Measurements from ENCODE around the gene GPR180. TPM values are rescaled to one million over a fixed set of nuclear protein-coding genes. Genes with fewer than 3 reads are reported as not detected.

GPR180 gene
- polyA plus RNA-seq, 1 experiment: 8.6 TPM

DNA sequence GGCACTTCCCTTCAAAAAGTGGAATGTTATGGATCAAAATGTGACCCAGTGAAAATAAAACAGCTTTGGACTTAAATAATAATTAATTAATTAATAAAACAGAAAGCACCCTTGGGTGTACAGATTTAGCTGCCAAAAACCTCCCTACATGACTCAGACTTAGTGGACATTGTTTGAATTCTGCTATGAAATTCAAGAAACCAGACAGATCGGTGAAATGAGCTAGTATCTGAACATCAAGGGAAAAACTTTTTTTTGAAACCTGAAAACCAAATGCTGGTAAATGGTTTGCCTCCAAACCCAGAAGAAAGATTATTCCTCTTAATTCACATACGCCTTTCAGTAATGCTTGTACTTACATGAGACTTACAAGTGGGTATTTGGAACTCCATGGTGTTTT lies 77.2 kb downstream of the GPR180 start:
- DNase-seq (ENCODE audit: low read depth, low spot score): no peak
- no peaks in the 10 kb centered on the region for H3K9me3 ChIP-seq (ENCODE audit: control insufficient read depth, insufficient read depth, low read length)
- POLR2A ChIA-PET: no interaction called here
- TF ChIP-seq, protein P1, sequence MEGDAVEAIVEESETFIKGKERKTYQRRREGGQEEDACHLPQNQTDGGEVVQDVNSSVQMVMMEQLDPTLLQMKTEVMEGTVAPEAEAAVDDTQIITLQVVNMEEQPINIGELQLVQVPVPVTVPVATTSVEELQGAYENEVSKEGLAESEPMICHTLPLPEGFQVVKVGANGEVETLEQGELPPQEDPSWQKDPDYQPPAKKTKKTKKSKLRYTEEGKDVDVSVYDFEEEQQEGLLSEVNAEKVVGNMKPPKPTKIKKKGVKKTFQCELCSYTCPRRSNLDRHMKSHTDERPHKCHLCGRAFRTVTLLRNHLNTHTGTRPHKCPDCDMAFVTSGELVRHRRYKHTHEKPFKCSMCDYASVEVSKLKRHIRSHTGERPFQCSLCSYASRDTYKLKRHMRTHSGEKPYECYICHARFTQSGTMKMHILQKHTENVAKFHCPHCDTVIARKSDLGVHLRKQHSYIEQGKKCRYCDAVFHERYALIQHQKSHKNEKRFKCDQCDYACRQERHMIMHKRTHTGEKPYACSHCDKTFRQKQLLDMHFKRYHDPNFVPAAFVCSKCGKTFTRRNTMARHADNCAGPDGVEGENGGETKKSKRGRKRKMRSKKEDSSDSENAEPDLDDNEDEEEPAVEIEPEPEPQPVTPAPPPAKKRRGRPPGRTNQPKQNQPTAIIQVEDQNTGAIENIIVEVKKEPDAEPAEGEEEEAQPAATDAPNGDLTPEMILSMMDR (IDR thresholded peaks at IDR 0.05; ENCODE audit: low read depth, low read length): no peak
- CTCF ChIA-PET: interaction anchor here (1.1 to 1.3 kb wide), 2 partner anchors 16 to 18 kb away, joined by 3 to 5 read pairs; no protein-coding TSS in a partner anchor
- H3K27ac ChIP-seq (ENCODE audit: low read depth, low read length): no peak overlapping the region
- peaks cover 26% of the 10 kb centered on the region for H3K27me3 ChIP-seq (ENCODE audit: control insufficient read depth, insufficient read depth, low read length)
- H3K4me3 ChIP-seq (ENCODE audit: low read depth, low read length): no peak overlapping the region

DNA sequence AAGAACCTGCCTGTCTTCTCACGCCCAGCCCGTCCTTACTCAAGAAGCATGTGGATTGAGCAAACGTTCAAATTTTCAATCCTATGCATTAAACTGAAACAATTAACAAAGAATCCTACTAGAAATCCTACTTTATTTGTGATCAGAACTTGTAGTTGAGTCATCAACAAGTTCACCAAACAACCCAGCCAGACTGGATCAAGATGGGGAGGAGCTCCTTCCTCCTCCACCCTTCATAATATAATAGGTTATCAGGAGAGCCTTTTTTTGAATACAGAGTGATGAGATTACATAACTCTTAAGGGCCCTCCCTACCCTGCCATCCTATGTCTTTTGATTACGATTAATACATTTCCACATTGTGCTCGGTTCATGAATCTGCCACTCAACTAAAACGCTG lies 78.0 kb downstream of the GPR180 start:
- DNase-seq (ENCODE audit: low read depth, low spot score): no peak
- POLR2A ChIA-PET: no interaction called here
- TF ChIP-seq, protein P1 (IDR thresholded peaks at IDR 0.05; ENCODE audit: low read depth, low read length): no peak
- CTCF ChIA-PET: interaction anchor here (1.1 to 1.3 kb wide), 2 partner anchors 16 to 19 kb away, joined by 3 to 5 read pairs; no protein-coding TSS in a partner anchor
- Histone ChIP-seq H3K9me3 (ENCODE audit: control insufficient read depth, insufficient read depth, low read length) (no peaks in the 10 kb centered on the region), H3K27me3 (ENCODE audit: control insufficient read depth, insufficient read depth, low read length) (peaks cover 26% of the 10 kb centered on the region), H3K4me3 (ENCODE audit: low read depth, low read length) (no peak overlapping the region), H3K27ac (ENCODE audit: low read depth, low read length) (no peak overlapping the region)

DNA sequence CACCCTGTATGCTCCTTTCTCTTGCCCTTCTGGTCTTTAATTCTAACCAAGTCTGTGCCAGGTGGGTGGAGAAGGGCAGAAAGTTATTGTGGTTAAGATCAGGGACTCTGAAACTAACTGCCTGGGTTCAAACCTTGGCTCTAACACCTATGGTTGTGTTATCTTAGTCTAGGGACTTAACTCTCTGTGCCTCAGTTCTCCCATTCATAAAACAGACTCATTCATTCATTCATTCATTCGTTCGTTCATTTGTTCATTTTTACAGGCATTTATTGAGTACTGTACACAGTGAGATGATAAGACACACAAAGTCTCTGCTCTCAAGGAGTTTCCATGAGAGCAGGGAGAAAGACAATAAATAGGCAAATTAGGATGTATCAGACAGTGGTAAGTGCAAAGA lies 80.6 kb downstream of the GPR180 start:
- H3K27me3 ChIP-seq (ENCODE audit: control insufficient read depth, insufficient read depth, low read length): peaks cover 26% of the 10 kb centered on the region
- no peak overlapping the region for H3K27ac ChIP-seq (ENCODE audit: low read depth, low read length)
- no peak for DNase-seq (ENCODE audit: low read depth, low spot score)
- H3K4me3 ChIP-seq (ENCODE audit: low read depth, low read length): no peak overlapping the region
- ChIA-PET CTCF (interaction anchor here (1.4 kb wide), 1 partner anchor 8 kb away, joined by 3 read pairs; no protein-coding TSS in a partner anchor), POLR2A (no interaction called here)
- TF ChIP-seq, protein P1 (IDR thresholded peaks at IDR 0.05; ENCODE audit: low read depth, low read length): no peak
- no peaks in the 10 kb centered on the region for H3K9me3 ChIP-seq (ENCODE audit: control insufficient read depth, insufficient read depth, low read length)

DNA sequence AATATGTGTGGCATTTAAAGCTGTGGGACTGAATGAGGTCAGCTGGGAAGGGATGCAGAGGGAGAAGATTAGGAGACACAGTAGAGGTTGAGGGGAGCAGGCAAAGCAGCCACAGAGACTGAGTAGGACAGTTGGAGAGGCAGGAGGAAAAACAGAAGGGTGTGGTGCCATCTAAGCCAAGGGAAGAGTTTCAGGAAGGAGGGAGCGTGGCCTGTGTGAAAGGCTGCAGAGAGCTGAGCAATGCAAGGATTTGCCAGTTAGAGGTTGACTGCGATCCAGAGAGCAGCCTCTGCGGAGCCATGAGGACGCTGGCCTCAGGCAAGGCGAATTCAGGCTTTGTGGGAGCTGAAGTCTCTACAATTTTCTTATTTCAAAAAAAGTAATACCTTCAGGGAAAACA lies 81.8 kb downstream of the GPR180 start:
- ChIA-PET POLR2A (no interaction called here), CTCF (interaction anchor here (1.4 kb wide), 1 partner anchor 9 kb away, joined by 3 read pairs; no protein-coding TSS in a partner anchor)
- Histone ChIP-seq H3K4me3 (ENCODE audit: low read depth, low read length) (no peak overlapping the region), H3K27me3 (ENCODE audit: control insufficient read depth, insufficient read depth, low read length) (peaks cover 21% of the 10 kb centered on the region), H3K9me3 (ENCODE audit: control insufficient read depth, insufficient read depth, low read length) (no peaks in the 10 kb centered on the region), H3K27ac (ENCODE audit: low read depth, low read length) (no peak overlapping the region)
- DNase-seq (ENCODE audit: low read depth, low spot score): no peak
- TF ChIP-seq, protein P1 (IDR thresholded peaks at IDR 0.05; ENCODE audit: low read depth, low read length): no peak

Small RNA genes lying within 50 kb of the gene (small RNA-seq; reads per million reads assigned to genes)
- gene RNA5SP36 (ENCODE audit: insufficient read length, low read depth): 16.4 reads per million, percentile 77 among the genes with 10 or more reads in this experiment

Other genes with a start within 250 kb of the GPR180 start
- gene DCT, start 122.2 kb upstream of the GPR180 start, polyA plus RNA-seq (2011; rRNA removed): not detected in 2 replicates
- gene TGDS, start 5.7 kb upstream of the GPR180 start, polyA plus RNA-seq (2011; rRNA removed): 14.7 and 21.7 TPM in 2 replicates
- gene SOX21, start 110.7 kb downstream of the GPR180 start, polyA plus RNA-seq (2011; rRNA removed): not detected in 2 replicates